GM19372 (cell line): Measurements from ENCODE around the gene YY2.
"Not testable (repeated sequence)": the region's sequence is repeated elsewhere in the genome, so short reads cannot be mapped to it uniquely, and the experiment has no call there.

Experiments
- ATAC-seq: cut with Tn5 transposase; IDR thresholded peaks from one replicate; pipeline ENCODE4 v1.9.1; 2021; ENCODE audit warnings: mild to moderate bottlenecking, low read depth, moderate library complexity; ENCODE audit not compliant: unreplicated experiment

Gene YY2

GRCh38 chrX:21873063-21873775, 17.4 kb downstream of the YY2 start:
- ATAC-seq, result no peak

- not testable (repeated sequence) for ATAC-seq
These were observed 18.4 kb downstream of the YY2 start for GRCh38 chrX:21874182-21874581.

GRCh38 chrX:21875013-21875412, 19.2 kb downstream of the YY2 start:
- ATAC-seq, result no peak

GRCh38 chrX:21881881-21882574, 26.2 kb downstream of the YY2 start:
- ATAC-seq, result no peak

GRCh38 chrX:21883258-21883657, 27.5 kb downstream of the YY2 start:
- ATAC-seq, result no peak

- no peak for ATAC-seq
These were observed 29.8 kb downstream of the YY2 start for GRCh38 chrX:21885568-21885967.

- ATAC-seq, result no peak
These were observed 49.5 kb downstream of the YY2 start for GRCh38 chrX:21905313-21905712.

- no peak for ATAC-seq
These were observed 50.2 kb downstream of the YY2 start for GRCh38 chrX:21905953-21906352.

- ATAC-seq, result no peak
These were observed 51.5 kb downstream of the YY2 start for GRCh38 chrX:21907260-21907659.
